ENCODE measurements around the gene TBC1D5. TPM values are rescaled to one million over a fixed set of nuclear protein-coding genes. Genes with fewer than 3 reads are reported as not detected.

TBC1D5 gene
- polyA plus RNA-seq, 6 donors from 2014 or later, result 54.7 to 83.0 (median 73.6) TPM

- H3K4me1 Mint-ChIP-seq, result peaks cover 0 to 4% (median 0%) of the 10 kb centered on the region in 3 donors
- no peak overlapping the region for H3K27ac Mint-ChIP-seq
- H3K9me3 Mint-ChIP-seq, result peaks cover 2 to 21% (median 9%) of the 10 kb centered on the region in 7 donors
- no peaks in the 10 kb centered on the region for H3K27me3 Mint-ChIP-seq
- no peak overlapping the region for H3K4me3 Mint-ChIP-seq
- H3K36me3 Mint-ChIP-seq, result peaks cover 46 to 54% of the 10 kb centered on the region in 2 donors
- DNase-seq (no peak), ATAC-seq (ENCODE audit: low read depth in 2 of 2) (no peak)
These were observed 585.6 kb downstream of the TBC1D5 start for GRCh38 chr3:17156864-17157263.

- DNase-seq, result no peak
- Mint-ChIP-seq H3K9me3 (peaks cover 2 to 21% (median 9%) of the 10 kb centered on the region in 7 donors), H3K4me1 (peaks cover 0 to 4% (median 0%) of the 10 kb centered on the region in 3 donors), H3K27me3 (no peaks in the 10 kb centered on the region), H3K27ac (no peak overlapping the region), H3K4me3 (no peak overlapping the region), H3K36me3 (peaks cover 46 to 52% of the 10 kb centered on the region in 2 donors)
- ATAC-seq (ENCODE audit: low read depth in 2 of 2), result no peak
These were observed 586.5 kb downstream of the TBC1D5 start for GRCh38 chr3:17155951-17156350.

GRCh38 chr3:17154941-17155340 lies 587.5 kb downstream of the TBC1D5 start:
- Mint-ChIP-seq H3K27ac (peak overlapping the region in 3 of 6 donors; percentile 22 to 59 (median 24)), H3K4me3 (no peak overlapping the region)

GRCh38 chr3:17154221-17154620 lies 588.2 kb downstream of the TBC1D5 start:
- no peak for DNase-seq
- Mint-ChIP-seq H3K4me1 (peaks cover 0 to 4% (median 0%) of the 10 kb centered on the region in 3 donors), H3K36me3 (peaks cover 42% of the 10 kb centered on the region in 2 donors), H3K27ac (peak overlapping the region in 2 of 6 donors; percentile 17 to 59), H3K9me3 (peaks cover 2 to 26% (median 9%) of the 10 kb centered on the region in 7 donors), H3K4me3 (no peak overlapping the region), H3K27me3 (no peaks in the 10 kb centered on the region)
- no peak for ATAC-seq (ENCODE audit: low read depth in 2 of 2)

More at GRCh38 chr3:17154941-17155340, 587.5 kb downstream of the TBC1D5 start:
- Mint-ChIP-seq H3K36me3 (peaks cover 42 to 46% of the 10 kb centered on the region in 2 donors), H3K27me3 (no peaks in the 10 kb centered on the region), H3K4me1 (peaks cover 0 to 4% (median 0%) of the 10 kb centered on the region in 3 donors), H3K9me3 (peaks cover 2 to 26% (median 9%) of the 10 kb centered on the region in 7 donors)
- ATAC-seq (ENCODE audit: low read depth in 2 of 2) (no peak), DNase-seq (no peak)

GRCh38 chr3:17153209-17153608 lies 589.2 kb downstream of the TBC1D5 start:
- H3K36me3 Mint-ChIP-seq, result peaks cover 42% of the 10 kb centered on the region in 2 donors
- DNase-seq, result no peak
- H3K4me1 Mint-ChIP-seq, result peaks cover 0 to 5% (median 4%) of the 10 kb centered on the region in 3 donors
- H3K27me3 Mint-ChIP-seq, result no peaks in the 10 kb centered on the region
- H3K9me3 Mint-ChIP-seq, result peaks cover 2 to 26% (median 9%) of the 10 kb centered on the region in 7 donors
- peak overlapping the region in 1 of 6 donors; percentile 16 for H3K27ac Mint-ChIP-seq
- ATAC-seq (ENCODE audit: low read depth in 2 of 2), result no peak
- no peak overlapping the region for H3K4me3 Mint-ChIP-seq

GRCh38 chr3:17151598-17152373 lies 590.6 kb downstream of the TBC1D5 start:
- Mint-ChIP-seq H3K27me3 (no peaks in the 10 kb centered on the region), H3K4me3 (peak overlapping the region in 1 of 8 donors; percentile 10), H3K4me1 (peaks cover 0 to 8% (median 4%) of the 10 kb centered on the region in 3 donors), H3K36me3 (peaks cover 34 to 41% of the 10 kb centered on the region in 2 donors), H3K27ac (peak overlapping the region in 2 of 6 donors; percentile 56 to 60), H3K9me3 (peaks cover 2 to 26% (median 9%) of the 10 kb centered on the region in 7 donors)
- ATAC-seq (ENCODE audit: low read depth in 2 of 2) (peak; percentile 11 to 49), DNase-seq (no peak)

GRCh38 chr3:17149076-17149475 lies 593.4 kb downstream of the TBC1D5 start:
- no peak for DNase-seq
- Mint-ChIP-seq H3K27ac (peak overlapping the region in 1 of 6 donors; percentile 28), H3K27me3 (no peaks in the 10 kb centered on the region), H3K9me3 (peaks cover 2 to 21% (median 9%) of the 10 kb centered on the region in 7 donors), H3K36me3 (peaks cover 19% of the 10 kb centered on the region in 2 donors), H3K4me3 (peak overlapping the region in 1 of 8 donors; percentile 66), H3K4me1 (peaks cover 0 to 8% (median 4%) of the 10 kb centered on the region in 3 donors)
- ATAC-seq (ENCODE audit: low read depth in 2 of 2), result no peak

GRCh38 chr3:17144665-17144993 lies 597.8 kb downstream of the TBC1D5 start:
- Mint-ChIP-seq H3K36me3 (no peaks in the 10 kb centered on the region), H3K27me3 (peaks cover 0 to 8% (median 5%) of the 10 kb centered on the region in 3 donors), H3K4me3 (no peak overlapping the region), H3K9me3 (no peaks in the 10 kb centered on the region), H3K27ac (no peak overlapping the region), H3K4me1 (peaks cover 0 to 13% (median 4%) of the 10 kb centered on the region in 3 donors)
- no peak for DNase-seq
- ATAC-seq (ENCODE audit: low read depth in 2 of 2), result no peak

GRCh38 chr3:17143893-17144664 lies 598.4 kb downstream of the TBC1D5 start:
- H3K9me3 Mint-ChIP-seq, result no peaks in the 10 kb centered on the region
- DNase-seq, result no peak
- H3K27ac Mint-ChIP-seq, result peak overlapping the region in 1 of 6 donors; percentile 39
- no peaks in the 10 kb centered on the region for H3K36me3 Mint-ChIP-seq
- H3K27me3 Mint-ChIP-seq, result peaks cover 0 to 8% (median 5%) of the 10 kb centered on the region in 3 donors
- no peak for ATAC-seq (ENCODE audit: low read depth in 2 of 2)
- peaks cover 0 to 18% (median 4%) of the 10 kb centered on the region in 3 donors for H3K4me1 Mint-ChIP-seq
- peak overlapping the region in 1 of 8 donors; percentile 29 for H3K4me3 Mint-ChIP-seq

- DNase-seq (no peak), ATAC-seq (ENCODE audit: low read depth in 2 of 2) (no peak)
- Mint-ChIP-seq H3K36me3 (no peaks in the 10 kb centered on the region), H3K4me1 (peaks cover 0 to 15% (median 4%) of the 10 kb centered on the region in 3 donors), H3K9me3 (no peaks in the 10 kb centered on the region), H3K27me3 (peaks cover 0 to 8% (median 5%) of the 10 kb centered on the region in 3 donors), H3K4me3 (no peak overlapping the region), H3K27ac (peak overlapping the region in 1 of 6 donors; percentile 15)
These were observed 599.9 kb downstream of the TBC1D5 start for GRCh38 chr3:17142516-17142915.

GRCh38 chr3:17141699-17142098 lies 600.7 kb downstream of the TBC1D5 start:
- Mint-ChIP-seq H3K27me3 (peaks cover 0 to 8% (median 5%) of the 10 kb centered on the region in 3 donors), H3K27ac (peak overlapping the region in 1 of 6 donors; percentile 15), H3K9me3 (peaks cover 0 to 2% (median 0%) of the 10 kb centered on the region in 7 donors), H3K4me3 (no peak overlapping the region), H3K36me3 (no peaks in the 10 kb centered on the region), H3K4me1 (peaks cover 0 to 15% (median 4%) of the 10 kb centered on the region in 3 donors)
- ATAC-seq (ENCODE audit: low read depth in 2 of 2), result no peak
- DNase-seq, result no peak

- Mint-ChIP-seq H3K9me3 (peaks cover 0 to 2% (median 0%) of the 10 kb centered on the region in 7 donors), H3K36me3 (peaks cover 0 to 2% of the 10 kb centered on the region in 2 donors), H3K27ac (peak overlapping the region in 1 of 6 donors; percentile 38), H3K27me3 (peaks cover 0 to 8% (median 5%) of the 10 kb centered on the region in 3 donors), H3K4me1 (peaks cover 0 to 15% (median 4%) of the 10 kb centered on the region in 3 donors), H3K4me3 (peak overlapping the region in 1 of 8 donors; percentile 7)
- no peak for ATAC-seq (ENCODE audit: low read depth in 2 of 2)
- no peak for DNase-seq
These were observed 601.5 kb downstream of the TBC1D5 start for GRCh38 chr3:17140670-17141505.

Data from naive B cell (primary cell).